Fibroblast of the conjunctiva (primary cell): Measurements from ENCODE around the gene DDX46.
"Not testable (repeated sequence)": the region's sequence is repeated elsewhere in the genome, so short reads cannot be mapped to it uniquely, and the experiment has no call there.

ENCODE experiments used
- DNase-seq: peaks from one replicate; pipeline ENCODE4 v3.0.0-alpha.2; 2010; ENCODE audit warnings: low read depth

Gene DDX46, protein sequence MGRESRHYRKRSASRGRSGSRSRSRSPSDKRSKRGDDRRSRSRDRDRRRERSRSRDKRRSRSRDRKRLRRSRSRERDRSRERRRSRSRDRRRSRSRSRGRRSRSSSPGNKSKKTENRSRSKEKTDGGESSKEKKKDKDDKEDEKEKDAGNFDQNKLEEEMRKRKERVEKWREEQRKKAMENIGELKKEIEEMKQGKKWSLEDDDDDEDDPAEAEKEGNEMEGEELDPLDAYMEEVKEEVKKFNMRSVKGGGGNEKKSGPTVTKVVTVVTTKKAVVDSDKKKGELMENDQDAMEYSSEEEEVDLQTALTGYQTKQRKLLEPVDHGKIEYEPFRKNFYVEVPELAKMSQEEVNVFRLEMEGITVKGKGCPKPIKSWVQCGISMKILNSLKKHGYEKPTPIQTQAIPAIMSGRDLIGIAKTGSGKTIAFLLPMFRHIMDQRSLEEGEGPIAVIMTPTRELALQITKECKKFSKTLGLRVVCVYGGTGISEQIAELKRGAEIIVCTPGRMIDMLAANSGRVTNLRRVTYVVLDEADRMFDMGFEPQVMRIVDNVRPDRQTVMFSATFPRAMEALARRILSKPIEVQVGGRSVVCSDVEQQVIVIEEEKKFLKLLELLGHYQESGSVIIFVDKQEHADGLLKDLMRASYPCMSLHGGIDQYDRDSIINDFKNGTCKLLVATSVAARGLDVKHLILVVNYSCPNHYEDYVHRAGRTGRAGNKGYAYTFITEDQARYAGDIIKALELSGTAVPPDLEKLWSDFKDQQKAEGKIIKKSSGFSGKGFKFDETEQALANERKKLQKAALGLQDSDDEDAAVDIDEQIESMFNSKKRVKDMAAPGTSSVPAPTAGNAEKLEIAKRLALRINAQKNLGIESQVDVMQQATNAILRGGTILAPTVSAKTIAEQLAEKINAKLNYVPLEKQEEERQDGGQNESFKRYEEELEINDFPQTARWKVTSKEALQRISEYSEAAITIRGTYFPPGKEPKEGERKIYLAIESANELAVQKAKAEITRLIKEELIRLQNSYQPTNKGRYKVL

DNA sequence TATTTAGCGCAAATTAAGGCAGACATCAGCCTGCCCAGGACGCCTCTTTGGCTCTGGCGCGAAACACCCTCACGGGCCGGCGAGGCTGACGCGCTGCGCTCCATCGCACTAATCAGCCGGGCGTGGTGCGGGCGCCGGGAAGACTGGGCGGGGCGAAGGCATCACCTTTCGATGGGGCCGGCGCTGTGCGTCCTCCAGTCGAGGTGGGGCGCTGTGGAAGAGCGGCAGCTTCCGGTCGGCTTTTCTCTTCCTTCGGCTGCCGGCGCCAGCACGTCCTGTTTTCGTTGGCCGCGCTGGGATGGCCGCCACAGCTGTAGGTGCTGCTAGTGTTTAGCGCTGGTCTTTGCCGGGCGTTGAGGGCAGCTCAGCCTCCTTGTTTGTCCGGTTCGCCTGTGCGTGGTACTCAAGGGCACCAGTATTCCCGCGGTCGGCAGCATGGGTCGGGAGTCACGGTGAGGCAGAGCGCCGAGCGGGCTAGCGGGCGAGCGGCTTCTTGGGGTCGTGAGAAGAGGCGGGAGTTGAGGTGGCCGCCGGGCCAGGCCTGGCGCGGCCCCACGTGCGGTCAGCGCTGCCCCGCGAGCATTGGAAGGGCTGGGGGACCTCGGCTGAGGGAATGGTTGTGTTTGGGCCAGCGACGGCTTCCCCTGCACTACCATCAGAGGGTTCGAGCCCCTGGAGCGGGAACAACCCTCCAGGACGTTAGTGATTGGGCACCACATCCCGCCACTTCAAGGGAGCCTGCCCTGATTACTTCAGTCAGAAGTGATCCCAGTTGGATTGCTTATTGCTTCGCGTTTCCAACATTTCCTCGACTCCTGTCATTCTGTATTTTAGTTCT is at the start of gene DDX46:
DDX46 (plus strand) TSS at position 276 of the 838 bp plus-strand sequence; CDS start at position 436, 160 bp downstream.
- peak; percentile 81 for DNase-seq

DNA sequence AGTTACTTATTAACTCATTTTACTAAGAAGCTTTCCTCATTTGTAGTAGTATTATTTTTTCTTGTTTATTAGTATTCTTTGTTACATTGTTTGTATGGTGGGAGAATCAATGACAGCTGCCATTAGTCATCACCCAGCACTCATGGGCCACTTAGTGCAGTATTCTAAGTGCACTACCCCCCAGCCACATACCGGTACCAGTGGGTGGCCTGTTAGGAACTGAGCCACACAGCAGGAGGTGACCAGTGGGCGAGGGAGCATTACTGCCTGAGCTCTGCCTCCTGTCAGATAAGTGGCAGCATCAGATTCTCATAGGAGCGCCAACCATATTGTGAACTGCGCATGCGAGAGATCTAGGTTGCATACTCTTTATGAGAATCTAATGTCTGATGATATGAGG is 44.5 kb upstream of the DDX46 start:
- no peak for DNase-seq

DNA sequence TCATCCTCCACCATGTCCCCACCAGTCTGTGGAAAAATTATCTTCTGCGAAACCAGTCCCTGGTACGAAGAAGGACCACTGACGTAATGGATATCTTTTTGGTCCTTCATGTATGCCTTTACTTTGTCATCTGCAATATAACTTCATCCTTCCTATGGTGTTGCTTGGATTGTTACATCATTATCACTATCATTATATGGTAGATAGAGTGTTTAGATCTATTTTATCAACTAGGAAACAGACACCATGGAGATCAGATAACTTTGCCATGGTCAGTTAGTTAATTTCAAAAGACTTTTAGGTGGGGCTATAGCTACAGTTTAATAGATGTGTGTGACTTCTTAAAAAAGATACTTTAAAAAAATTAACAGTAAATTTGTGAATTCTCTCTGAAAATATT is 44.0 kb upstream of the DDX46 start:
- DNase-seq: no peak

DNA sequence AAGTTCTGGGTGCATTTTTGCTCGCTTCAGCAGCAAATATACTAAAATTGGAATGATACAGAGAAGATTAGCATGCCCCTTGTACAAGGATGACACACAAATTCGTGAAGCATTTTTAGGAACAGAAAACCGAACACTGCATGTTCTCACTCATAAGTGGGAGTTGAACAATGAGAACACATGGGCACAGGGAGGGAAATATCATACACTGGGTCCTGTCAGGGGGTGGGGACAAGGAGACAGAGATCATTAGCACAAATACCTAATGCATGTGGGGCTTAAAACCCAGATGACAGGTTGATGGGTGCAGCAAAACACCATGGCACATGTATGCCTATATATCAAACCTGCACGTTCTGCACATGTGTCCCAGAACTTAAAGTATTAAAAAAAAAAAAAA is 43.1 kb upstream of the DDX46 start:
- DNase-seq: not testable (repeated sequence)

DNA sequence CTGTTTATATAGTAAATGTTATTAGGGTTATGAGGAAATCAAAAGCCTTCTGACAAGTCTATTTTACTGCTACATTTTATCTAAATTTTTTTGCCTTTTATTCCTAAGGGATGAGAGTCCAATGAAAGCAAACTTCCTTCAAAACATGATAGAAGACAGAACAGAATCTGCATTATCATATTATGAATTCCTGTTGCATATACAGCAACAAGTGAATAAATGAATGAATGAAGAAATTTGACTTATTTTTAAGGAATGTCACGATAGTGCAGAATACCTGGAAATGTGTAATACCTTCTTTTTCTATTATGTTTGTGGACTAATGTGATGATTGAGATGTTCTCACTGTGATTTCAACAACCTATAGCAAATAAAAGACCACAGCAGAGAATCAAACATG is 33.7 kb upstream of the DDX46 start:
- DNase-seq: no peak

DNA sequence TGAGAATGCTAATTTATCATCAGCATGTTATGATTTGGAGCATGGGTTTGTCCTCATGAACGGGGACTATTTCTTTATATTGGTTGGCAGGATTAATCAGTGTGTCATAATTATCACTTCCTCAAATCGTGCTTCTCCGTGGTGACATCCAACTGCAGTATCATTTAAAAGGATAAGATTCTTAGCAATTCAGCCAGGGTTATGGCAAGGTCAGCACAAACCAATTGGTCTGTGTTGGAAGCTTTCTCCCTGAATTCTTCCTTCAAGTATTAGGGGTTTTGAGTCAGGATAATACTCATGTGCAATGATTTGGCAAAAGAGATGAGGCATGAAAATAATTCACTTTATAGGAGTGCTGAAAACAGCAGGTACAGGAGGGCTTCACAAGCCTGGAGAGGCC is 25.8 kb upstream of the DDX46 start:
- DNase-seq: no peak

DNA sequence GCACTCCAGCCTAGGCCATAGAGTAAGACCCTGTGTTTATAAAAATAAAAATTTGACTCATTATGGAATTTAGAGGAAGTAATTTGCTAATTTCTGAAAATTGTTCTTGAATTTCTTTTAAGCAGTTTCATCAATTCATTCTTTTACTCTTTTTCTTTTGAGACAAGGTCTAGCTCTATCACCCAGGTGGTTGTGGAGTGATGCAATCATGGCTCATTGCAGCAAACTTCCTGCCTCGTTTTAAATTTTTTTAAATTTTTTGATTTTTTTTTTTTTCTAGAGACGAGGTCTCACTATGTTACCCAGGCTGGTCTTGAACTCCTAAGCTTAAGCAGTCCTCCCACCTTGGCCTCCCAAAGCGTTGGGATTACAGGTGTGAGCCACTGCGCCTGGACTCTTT is 23.3 kb upstream of the DDX46 start:
- no peak for DNase-seq

DNA sequence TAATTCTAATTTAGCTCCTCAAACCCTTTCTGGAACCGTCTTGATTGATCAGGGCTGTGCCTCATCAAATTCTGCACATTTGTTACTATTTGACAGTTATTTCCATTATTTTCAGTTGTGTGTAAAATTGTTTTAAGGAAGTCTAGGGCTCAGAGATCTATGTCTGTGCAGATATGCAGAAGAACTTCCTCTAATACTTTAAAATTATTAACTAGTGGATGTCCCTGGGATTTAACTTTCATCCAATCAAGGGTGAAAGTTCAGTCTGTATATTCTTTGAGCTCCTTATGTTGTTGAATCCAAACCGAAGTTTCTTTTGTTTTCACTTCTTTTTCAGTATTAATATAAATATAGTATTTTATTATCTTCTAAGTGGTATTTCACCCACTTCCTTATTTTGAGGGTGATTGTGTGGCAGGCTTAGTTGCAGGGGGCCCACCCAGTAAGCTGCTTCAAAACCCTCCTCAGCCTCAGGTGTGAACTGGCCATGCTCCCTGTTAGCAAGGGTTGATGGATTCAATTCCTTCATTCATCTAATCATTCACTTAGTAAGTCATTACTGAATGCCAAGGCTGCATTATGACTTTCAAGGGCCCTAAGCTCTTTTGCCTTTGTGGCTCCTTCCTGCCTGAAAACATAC is 22.3 kb upstream of the DDX46 start:
- DNase-seq: no peak

DNA sequence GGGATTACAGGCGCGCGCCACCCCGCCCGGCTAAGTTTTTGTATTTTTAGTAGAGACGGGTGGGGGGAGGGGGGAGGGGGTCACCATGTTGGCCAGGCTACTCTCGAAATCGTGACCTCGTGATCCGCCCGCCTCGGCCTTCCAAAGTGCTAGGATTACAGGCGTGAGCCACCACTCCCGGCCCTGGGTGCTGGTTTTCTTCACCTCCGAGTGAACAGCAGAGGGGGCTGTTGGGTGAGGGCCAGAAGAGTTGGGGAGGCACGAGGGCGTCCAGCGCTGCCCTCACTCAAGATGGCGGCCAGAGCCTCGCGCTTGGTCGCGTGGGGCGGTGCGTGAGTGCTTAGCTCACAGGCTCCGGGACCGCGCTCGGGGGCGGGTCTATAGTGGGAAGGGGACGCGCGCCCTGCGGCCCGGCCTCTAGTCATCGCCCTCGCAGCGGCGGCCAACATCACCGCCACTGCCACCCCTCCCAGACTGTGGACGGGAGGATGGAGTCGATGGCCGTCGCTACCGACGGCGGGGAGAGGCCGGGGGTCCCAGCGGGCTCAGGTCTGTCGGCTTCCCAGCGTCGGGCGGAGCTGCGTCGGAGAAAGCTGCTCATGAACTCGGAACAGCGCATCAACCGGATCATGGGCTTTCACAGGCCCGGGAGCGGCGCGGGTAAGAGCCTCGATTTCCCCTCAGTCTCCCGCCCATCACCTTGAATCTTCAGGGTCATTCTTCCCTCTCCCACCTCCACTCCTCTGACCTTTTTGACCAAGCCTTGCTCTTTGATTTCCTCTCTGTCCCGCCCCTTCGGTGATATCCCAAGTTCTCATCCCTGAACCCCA is 20.2 kb upstream of the DDX46 start, which contains the start of gene CAMLG:
CAMLG (plus strand) TSS at position 416 of the 830 bp plus-strand sequence; CDS start at position 489, 73 bp downstream.
- DNase-seq: peak; percentile 96

DNA sequence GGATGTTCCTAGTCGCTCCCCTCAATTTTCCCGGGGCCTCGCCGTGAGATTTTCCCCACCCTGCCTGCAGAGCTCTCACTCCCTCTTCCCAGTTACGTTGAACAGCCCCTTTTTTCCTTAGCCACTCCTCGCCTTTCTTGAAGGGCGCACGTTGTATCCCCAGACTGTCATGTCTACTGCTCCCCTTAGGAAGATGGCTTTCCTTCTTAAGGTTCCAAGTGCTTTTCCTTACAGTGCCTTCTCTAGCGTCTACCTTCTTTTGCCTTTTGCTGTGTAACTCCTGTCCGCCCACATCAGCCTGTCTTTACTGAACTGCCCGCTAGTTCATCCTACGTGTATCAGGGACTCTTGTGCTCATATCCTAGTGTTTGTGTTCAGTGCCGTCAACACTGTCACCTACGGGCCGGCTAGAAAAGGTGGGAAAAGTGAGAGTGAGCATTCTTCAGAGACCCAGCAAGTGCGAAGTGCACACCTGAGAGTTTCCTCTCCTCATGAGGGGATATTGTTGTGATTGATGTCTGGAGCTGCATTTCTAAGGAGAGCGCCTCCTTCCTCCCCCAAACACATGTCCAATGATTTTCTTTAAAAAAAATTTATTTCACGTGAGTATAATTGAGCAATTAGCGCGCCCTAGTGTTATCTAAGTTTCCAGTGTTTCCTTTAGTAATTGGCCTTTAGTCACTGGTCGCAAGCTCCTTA is 19.5 kb upstream of the DDX46 start:
- DNase-seq: peak; percentile 9

DNA sequence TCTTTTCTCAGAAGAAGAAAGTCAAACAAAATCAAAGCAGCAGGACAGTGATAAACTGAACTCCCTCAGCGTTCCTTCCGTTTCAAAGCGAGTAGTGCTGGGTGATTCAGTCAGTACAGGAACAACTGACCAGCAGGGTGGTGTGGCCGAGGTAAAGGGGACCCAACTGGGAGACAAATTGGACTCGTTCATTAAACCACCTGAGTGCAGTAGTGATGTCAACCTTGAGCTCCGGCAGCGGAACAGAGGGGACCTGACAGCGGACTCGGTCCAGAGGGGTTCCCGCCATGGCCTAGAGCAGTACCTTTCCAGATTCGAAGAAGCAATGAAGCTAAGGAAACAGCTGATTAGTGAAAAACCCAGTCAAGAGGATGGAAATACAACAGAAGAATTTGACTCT is 17.5 kb upstream of the DDX46 start:
- no peak for DNase-seq

DNA sequence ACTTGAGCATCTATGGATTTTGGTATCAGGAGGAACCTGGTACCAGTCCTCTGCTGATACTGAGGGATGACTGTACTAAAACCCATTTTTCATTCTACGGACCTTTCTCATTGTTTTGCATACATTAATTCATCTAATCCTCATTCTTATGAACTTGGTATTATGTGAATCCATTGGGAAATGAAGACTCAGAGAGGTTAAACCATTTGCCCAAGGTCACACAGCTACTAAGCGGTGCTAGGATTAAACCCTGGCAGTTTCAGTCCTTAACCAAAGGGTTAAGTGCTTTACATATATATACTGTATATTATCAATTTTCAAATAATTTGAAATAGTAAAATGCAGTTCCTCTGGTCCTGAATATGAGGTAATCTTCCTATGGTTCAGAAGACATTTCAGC is 16.4 kb upstream of the DDX46 start:
- no peak for DNase-seq

DNA sequence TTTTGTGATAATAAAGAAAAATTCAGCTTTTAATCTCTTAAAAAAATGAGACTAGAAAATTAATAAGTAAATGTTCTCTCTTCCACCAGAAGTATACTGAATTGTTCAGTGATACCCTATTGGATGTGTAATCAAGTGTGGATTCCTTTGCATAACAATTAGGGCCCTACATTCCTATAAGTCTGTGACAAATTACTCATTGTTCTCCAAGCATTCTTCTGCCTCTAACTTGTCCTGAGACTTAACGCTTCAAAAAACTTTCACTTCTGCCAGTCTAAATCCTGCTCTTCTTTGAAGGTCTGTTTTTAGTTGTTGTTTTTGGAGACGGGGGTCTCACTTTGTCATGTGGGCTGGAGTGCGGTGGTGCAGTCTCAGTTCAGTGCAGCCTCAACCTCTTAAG is 9.2 kb upstream of the DDX46 start:
- no peak for DNase-seq

DNA sequence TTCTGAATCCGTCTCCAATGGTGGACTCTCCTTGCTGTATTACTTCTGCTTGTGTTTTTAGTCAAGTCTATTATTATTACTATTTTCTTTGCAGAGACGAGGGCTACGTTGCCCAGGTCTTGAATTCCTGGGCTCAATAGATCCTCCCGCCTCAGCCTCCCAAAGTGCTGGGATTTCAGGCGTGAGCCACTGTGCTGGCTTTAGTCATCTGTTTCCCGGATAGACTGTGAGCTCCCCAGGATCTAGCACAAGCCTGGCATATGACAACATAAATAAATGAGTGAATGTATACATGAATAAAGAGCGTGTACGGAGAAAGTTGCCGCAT is 439 bp upstream of the DDX46 start:
- no peak for DNase-seq

DNA sequence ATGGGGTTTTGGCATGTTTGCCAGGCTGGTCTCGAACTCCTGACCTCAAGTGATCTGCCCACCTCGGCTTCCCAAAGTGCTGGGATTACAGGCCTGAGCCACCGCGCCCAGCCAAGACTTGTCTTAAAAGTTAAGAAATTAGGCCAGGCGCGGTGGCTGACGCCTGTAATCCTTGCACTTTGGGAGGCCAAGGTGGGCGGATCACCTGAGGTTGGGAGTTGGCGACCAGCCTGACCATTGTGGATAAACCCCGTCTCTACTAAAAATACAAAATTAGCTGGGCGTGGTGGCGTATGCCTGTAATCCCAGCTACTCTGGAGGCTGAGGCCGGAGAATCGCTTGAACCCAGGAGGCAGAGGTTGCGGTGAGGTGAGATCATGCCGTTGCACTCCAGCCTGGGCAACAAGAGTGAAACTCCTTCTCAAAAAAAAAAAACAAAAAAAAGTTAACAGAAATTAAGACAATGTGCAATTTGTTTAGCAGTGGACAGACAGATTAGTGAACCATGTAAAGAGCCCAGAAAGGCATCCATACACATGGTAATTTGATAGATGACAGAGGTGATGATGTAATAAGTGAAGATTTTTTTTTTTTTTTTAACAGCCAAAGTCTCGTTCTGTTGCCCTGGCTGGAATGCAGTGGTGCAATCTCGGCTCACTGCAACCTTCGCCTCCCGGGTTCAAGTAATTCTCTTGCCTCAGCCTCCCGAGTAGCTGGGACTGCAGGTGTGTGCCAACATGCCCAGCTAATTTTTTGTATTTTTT is 9.1 kb downstream of the DDX46 start:
- DNase-seq: not testable (repeated sequence)

DNA sequence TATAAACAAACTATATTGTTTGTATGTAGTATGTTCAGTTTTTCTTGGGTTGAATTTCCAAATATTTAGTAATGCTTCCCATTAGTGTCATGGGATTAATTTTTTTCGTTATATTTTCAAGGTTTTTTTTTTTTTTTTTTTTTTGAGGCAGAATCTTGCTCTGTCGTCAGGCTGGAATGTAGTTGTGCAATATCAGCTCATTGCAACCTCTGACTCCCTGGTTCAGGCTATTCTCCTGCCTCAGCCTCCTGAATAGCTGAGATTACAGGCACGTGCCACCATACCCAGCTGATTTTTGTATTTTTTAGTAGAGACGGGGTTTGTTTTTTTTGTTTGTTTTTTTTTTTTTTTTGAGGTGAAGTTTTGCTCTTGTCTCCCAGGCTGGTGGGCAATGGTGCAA is 10.6 kb downstream of the DDX46 start:
- peak; percentile 13 for DNase-seq

DNA sequence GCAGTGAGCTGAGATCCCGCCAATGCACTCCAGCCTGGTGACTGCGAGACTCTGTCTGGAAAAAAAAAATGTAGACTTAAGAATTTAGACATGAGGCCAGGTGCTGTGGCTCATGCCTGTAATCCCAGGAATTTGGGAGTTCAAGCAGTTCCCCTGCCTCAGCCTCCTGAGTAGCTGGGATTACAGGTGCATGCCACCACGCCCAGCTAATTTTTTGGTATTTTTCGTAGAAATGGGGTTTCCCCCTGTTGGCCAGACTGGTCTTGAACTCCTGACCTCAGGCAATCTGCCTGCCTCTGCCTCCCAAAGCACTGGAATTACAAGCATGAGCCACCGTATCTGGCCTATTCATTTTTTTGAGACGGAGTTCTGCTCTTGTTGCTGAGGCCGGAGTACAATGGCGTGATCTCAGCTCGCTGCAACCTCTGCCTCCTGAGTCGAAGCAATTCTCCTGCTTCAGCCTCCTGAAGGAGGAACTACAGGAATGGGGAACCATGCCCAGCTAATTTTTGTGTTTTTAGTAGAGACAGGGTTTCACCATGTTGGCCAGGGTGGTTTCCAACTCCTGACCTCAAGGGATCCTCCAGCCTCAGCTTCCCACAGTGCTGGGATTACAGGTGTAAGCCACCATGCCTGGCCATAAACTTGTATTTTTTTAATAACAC is 14.0 kb downstream of the DDX46 start:
- DNase-seq: no peak

DNA sequence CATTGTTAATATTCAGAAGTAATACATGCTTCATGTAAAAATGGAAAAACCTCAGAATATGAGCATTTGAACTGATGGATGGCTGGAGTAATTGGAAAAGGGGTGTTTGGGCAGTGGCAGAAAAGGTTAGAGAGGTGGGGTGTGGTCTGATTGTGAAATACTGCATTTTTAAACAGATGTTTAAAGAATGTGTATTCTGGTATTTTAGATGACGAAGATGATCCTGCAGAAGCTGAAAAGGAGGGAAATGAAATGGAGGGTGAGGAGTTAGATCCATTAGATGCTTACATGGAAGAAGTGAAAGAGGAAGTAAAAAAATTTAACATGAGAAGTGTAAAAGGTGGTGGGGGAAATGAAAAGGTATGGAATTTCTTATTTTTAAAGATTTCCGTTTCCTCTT is 18.8 kb downstream of the DDX46 start:
- no peak for DNase-seq
